Left lobe of liver (tissue), 2 donors: ENCODE measurements around the gene CXCR1. TPM values are rescaled to one million over a fixed set of nuclear protein-coding genes. Genes with fewer than 3 reads are reported as not detected.
"Not testable (repeated sequence)": the region's sequence is repeated elsewhere in the genome, so short reads cannot be mapped to it uniquely, and the experiment has no call there.

Experiments used
- ATAC-seq: fragments of 200-7000 bp; cut with Tn5 transposase; one replicate; pipeline ENCODE4 v1.9.1; 2020; ENCODE audit warnings: mild to moderate bottlenecking, moderate library complexity
- DNase-seq: peaks from one replicate; pipeline ENCODE4 v3.0.0-alpha.2; 2020; ENCODE audit warnings: low spot score
- total RNA-seq: library from RNA; stranded (reverse); gene quantifications from one replicate; pipeline ENCODE4 v1.2.1, GENCODE V29; 2021
- donor health status: DM: no; HTN: no; CAD: no; lungs with moderate emphysema.
- donor health status: DM: no; HTN: yes; CAD: no.

Gene CXCR1
- total RNA-seq = 0.30 TPM

GRCh38 chr2:218166791-218167190 lies at the start of gene CXCR1:
Gene CXCR1 (minus strand): TSS chr2:218166962. CDS start chr2:218165211, 1,751 bp downstream.
- DNase-seq (no peak), ATAC-seq (no peak)

GRCh38 chr2:218216336-218216673 lies 49.5 kb upstream of the CXCR1 start:
- no peak for DNase-seq
- ATAC-seq = no peak

- ATAC-seq (no peak), DNase-seq (no peak)
Measured at GRCh38 chr2:218214116-218214515, 47.4 kb upstream of the CXCR1 start.

- no peak for DNase-seq
- ATAC-seq = no peak
Measured at GRCh38 chr2:218209078-218209477, 42.3 kb upstream of the CXCR1 start.

GRCh38 chr2:218202266-218202665 lies 35.5 kb upstream of the CXCR1 start:
- no peak for DNase-seq
- no peak for ATAC-seq

- ATAC-seq (no peak), DNase-seq (no peak)
Measured at GRCh38 chr2:218196974-218197373, 30.2 kb upstream of the CXCR1 start.

- ATAC-seq = no peak
- no peak for DNase-seq
Measured at GRCh38 chr2:218194880-218195279, 28.1 kb upstream of the CXCR1 start.

GRCh38 chr2:218193701-218194100 lies 26.9 kb upstream of the CXCR1 start:
- ATAC-seq = no peak
- DNase-seq = no peak

GRCh38 chr2:218192902-218193430 lies 26.2 kb upstream of the CXCR1 start:
- ATAC-seq = no peak

GRCh38 chr2:218188528-218188927 lies 21.8 kb upstream of the CXCR1 start:
- ATAC-seq = no peak
- DNase-seq = no peak

More at GRCh38 chr2:218192902-218193430, 26.2 kb upstream of the CXCR1 start:
- no peak for DNase-seq

GRCh38 chr2:218187296-218188015 lies 20.7 kb upstream of the CXCR1 start:
- DNase-seq = no peak
- no peak for ATAC-seq

- no peak for ATAC-seq
- no peak for DNase-seq
Measured at GRCh38 chr2:218186876-218187275, 20.1 kb upstream of the CXCR1 start.

GRCh38 chr2:218186355-218186766 lies 19.6 kb upstream of the CXCR1 start:
- DNase-seq (peak; percentile 62), ATAC-seq (peak; percentile 99)

GRCh38 chr2:218184331-218184730 lies 17.6 kb upstream of the CXCR1 start:
- DNase-seq = no peak
- no peak for ATAC-seq

- ATAC-seq (no peak), DNase-seq (no peak)
Measured at GRCh38 chr2:218180467-218181114, 13.8 kb upstream of the CXCR1 start.

- no peak for ATAC-seq
Measured at GRCh38 chr2:218179782-218180181, 13.0 kb upstream of the CXCR1 start.

GRCh38 chr2:218172845-218173244 lies 6.1 kb upstream of the CXCR1 start:
- ATAC-seq (no peak), DNase-seq (no peak)

More at GRCh38 chr2:218179782-218180181, 13.0 kb upstream of the CXCR1 start:
- no peak for DNase-seq

GRCh38 chr2:218171744-218172143 lies 5.0 kb upstream of the CXCR1 start:
- not testable (repeated sequence) for DNase-seq, ATAC-seq

GRCh38 chr2:218169757-218170546 lies 3.2 kb upstream of the CXCR1 start:
- peak; percentile 68 for ATAC-seq

GRCh38 chr2:218168635-218169462 lies 2.1 kb upstream of the CXCR1 start:
- no peak for DNase-seq
- ATAC-seq = peak; percentile 71

More at GRCh38 chr2:218169757-218170546, 3.2 kb upstream of the CXCR1 start:
- DNase-seq = no peak
